SK-N-SH (cell line): Measurements from ENCODE around the gene PTPRB.
A peak's percentile ranks its signal among the peaks of the same experiment; 100 is the strongest.

Experiments used
- CHD2 ChIP-seq: fragments of 150-350 bp; IDR thresholded peaks from 2 replicates; pipeline ENCODE4 v1.6.1; 2018; ENCODE audit warnings: low read length; ENCODE audit not compliant: partially characterized antibody
- CTCF ChIP-seq: fragments of 200-600 bp; sonication (generic); IDR thresholded peaks from 2 replicates; pipeline ENCODE4 v1.6.1; 2017; ENCODE audit warnings: antibody characterized with exemption, mild to moderate bottlenecking, moderate library complexity
- EZH2phosphoT487 ChIP-seq: fragments of 200-600 bp; sonication (generic); IDR thresholded peaks from 2 replicates; pipeline ENCODE4 v1.6.1; 2017; ENCODE audit warnings: low read depth, mixed run types, mild to moderate bottlenecking, antibody characterized with exemption, moderate library complexity, borderline replicate concordance
- GABPA ChIP-seq: IDR thresholded peaks from 2 replicates; pipeline ENCODE4 v1.4.0; 2012; ENCODE audit warnings: low read depth, mild to moderate bottlenecking
- JUND ChIP-seq: IDR thresholded peaks from 2 replicates; pipeline ENCODE4 v1.4.0; 2012
- MAX ChIP-seq: IDR thresholded peaks from 2 replicates; pipeline ENCODE4 v1.4.0; 2012; ENCODE audit warnings: low read depth
- NFIC ChIP-seq: IDR thresholded peaks from 2 replicates; pipeline ENCODE4 v1.4.0; 2012; ENCODE audit warnings: borderline replicate concordance
- POLR2AphosphoS5 ChIP-seq: IDR thresholded peaks from 2 replicates; pipeline ENCODE4 v1.6.1; 2012; ENCODE audit warnings: low read depth, low read length
- REST ChIP-seq: IDR thresholded peaks from 2 replicates; pipeline ENCODE4 v1.6.1; 2012; ENCODE audit warnings: mild to moderate bottlenecking, low read depth, low read length, moderate library complexity
- TAF1 ChIP-seq: IDR thresholded peaks from 2 replicates; pipeline ENCODE4 v1.6.1; 2012; ENCODE audit warnings: low read depth, mild to moderate bottlenecking, low read length, moderate library complexity, borderline replicate concordance

GRCh38 chr12:70661466-70662161 is 24.4 kb upstream of the PTPRB start:
- TF ChIP-seq MAX: peak; percentile 83
- no peak for TF ChIP-seq CTCF
- no peak for TF ChIP-seq EZH2phosphoT487
- TF ChIP-seq REST: no peak
- peak; percentile 75 for TF ChIP-seq NFIC
- no peak for TF ChIP-seq CHD2
- TF ChIP-seq GABPA: 0 out of 2 replicates have a peak, but pooled peaks have one; percentile 6
- peak; percentile 46; the same call in 1 of the 2 replicates for TF ChIP-seq POLR2AphosphoS5
- TF ChIP-seq TAF1: no peak
- peak; percentile 91 for TF ChIP-seq JUND
